Fibroblast of the conjunctiva (primary cell): ENCODE measurements around the gene UGT1A5.

Experiments
- DNase-seq: peaks from one replicate; pipeline ENCODE4 v3.0.0-alpha.2; 2010; ENCODE audit warnings: low read depth

UGT1A5 gene

DNA sequence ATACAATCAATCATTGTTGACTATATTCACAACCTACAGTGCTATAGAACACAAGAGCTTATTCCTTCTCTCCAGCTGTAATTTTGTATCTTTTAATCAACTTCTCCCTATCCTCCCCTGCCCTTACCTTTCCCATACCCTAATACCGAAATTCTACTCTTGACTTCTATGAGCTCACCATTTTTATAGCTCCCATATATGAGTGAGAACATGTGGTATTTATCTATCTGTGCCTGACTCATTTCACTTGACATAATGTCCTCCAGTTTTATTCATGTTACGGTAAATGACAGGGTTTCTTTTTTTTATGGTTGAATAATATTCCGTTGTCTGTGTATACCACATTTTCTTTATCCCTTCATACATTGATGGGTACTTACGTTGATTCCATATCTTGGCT, 68.1 kb downstream of the UGT1A5 start:
- DNase-seq: no peak

DNA sequence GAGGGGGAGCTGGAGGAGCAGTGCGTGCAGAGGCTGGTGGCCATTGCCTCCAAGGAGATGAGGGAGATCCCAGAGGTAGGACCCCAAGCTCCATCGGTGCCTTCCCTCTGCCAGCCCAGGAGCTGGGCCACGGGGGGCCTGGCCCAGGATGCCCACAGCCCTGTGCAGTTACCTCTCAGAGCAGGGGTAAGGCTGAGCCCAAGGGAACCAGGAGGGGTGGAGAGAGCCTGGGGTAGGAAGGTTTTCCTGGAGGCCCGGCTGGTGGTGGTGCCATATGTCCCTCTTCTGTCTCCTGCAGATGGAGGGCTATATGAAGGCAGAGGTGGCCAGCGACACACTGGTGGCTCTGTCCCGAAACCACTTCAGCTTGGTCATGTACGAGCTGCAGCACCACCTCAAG, 76.8 kb downstream of the UGT1A5 start:
- no peak for DNase-seq

DNA sequence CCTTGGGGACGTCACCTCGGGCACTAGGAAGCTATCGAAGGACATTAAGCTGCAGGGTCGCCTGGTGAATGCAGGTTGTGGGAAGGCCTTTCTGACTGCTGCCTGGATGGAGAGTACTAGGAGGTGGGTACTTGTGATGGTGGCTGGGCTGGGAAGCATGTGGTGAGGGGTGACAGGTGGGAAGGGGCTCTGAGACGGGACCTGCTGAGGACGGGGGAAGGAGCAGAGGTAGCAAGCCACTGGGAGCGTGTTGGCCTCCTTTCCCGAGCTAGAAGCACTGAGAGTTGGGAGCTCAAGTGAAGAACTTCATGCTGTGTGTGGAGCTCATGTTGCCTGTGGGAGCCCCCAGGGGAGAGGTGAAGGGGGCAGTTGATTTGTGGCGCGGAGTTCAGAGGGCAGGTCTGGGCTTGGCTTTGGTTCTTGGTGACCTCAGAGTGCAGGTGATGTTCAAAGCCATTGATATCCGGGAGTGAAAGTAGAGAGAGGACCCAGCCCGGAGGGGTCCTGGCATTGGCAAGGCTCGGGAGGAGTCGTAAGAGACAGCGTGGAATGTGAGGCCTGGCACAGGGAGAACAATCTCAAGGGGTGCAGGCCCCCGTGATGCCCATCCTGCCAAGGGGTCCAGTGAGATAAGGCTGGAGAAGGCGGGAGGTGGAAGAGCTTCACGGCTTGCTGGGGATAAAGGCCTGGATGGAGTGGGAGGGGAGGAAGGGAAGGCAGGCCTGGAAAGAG, 78.6 kb downstream of the UGT1A5 start:
- no peak for DNase-seq

GRCh38 chr2:233791883-233792329, 79.2 kb downstream of the UGT1A5 start:
- DNase-seq: no peak

- no peak for DNase-seq
These were observed 80.0 kb downstream of the UGT1A5 start for GRCh38 chr2:233792720-233793119.

DNA sequence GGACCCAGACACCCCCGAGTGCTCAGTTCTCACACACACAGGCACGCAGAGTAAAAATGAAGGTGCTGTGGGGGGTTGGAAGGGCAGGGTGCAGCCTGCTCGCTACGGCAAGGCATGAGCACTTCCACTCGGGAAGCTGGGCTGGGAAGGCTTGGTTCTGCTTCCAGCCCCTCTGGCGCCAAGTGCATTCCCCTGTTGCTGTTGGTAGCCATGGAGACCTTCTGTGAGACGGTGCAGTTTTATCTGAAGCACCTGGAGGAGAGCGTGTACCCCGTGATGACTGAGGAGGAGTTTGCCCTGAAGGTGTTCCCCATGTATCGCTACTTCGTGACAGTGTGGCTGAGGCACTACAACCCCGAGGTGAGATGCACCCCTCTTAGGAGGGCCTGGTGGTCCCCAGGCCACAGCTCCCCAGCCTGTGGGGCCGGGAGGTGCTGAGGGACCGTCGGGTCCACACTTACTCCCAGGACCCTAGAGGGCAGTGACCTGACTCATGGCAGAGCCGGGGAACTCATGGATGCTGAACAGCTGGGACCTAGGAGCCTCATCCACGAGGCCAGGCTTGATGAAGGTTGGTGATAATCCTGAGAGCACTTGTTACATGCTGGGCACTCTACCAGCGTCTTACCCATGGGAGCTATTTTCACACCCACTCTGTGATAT, 80.9 kb downstream of the UGT1A5 start:
- no peak for DNase-seq

DNA sequence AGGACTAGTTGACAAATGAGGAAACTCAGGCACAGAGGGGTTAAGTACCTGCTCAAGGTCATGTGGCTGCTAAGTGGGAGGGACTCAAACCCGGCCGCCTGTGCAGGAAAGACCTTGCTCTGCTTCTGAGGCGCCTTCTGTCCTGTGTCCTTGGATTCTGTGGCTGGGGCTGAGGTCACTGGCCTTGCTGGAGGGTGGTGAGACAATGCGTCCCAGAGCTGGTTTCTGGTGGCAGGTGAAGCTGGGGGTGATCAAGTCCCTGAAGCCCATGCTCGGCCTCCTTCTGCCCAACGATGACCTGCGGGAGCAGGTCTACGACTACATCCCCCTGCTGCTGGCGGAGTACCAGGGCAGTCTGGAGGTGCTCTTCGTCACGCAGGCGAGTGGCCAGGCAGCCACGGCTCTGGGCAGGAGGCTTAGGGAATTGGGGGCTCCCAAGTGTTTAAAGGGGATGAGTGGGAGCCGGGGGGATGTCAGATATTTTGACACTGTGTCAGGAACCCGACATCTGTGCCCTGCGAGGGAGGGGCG, 81.5 kb downstream of the UGT1A5 start:
- DNase-seq: no peak

GRCh38 chr2:233795735-233796171, 83.0 kb downstream of the UGT1A5 start:
- no peak for DNase-seq

GRCh38 chr2:233796254-233796653, 83.5 kb downstream of the UGT1A5 start:
- DNase-seq: no peak

DNA sequence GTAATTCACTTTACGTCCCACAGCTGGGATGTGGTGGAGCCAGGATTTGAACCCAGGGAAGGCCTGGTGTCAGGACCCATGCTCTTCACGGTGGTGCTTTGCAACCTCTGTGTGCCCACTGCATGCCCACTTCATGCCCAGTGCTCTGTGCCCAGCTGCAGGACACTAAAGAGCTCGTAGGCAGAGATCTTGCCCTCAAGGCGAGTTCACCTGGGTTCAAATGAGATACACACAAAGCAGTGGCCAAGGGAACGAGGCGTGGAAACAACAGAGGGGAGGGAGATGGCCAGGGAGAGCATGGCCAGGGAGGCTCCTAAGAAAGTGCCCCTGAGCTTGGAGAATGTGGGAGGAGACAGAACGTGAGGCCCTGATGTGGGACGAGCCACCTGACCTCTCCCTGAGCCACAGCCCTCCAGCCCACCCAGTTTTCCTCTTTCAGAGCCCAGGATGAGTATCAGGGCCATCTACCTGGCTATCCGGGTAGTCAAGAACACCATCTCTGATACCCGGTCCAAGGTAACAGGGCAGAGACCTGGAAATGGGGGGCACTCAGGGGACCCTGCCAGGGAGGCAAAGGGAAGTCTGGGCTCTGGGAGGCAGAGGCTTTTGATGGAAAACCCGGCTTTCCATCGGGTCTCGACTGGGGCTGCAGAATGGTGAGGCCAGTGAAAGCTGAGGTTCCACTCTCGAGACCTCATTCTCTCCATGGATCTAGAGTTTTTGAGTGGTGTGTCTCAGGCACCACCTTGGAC, 85.8 kb downstream of the UGT1A5 start:
- DNase-seq: no peak

DNA sequence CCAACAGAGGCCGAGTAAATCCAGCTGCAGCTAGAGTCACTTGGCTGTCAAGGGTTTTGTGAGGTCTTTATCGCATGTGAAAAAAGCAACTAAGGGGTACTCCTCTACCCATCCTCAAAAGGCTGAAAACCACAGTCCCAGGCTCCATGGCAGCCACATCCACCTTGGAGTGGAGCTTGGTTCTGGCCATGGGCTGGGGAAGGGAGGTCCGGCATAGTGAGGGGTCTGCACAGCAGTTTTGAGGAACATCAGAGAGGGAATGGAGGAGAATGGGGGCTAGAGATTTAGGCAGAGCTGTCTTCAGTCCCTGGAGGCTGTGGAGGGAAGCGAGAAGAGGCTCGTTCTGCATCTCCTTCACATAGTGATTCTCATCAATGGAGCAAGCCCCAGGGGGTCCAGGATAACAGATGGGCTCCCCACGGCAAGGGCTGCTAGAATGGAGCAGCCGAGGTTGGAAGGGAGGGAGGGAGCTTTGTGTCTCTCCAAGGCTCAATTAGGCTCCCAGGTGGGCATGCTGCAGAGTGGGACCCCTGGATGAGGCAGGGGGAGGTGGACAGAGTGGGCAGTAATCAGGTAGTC, 86.5 kb downstream of the UGT1A5 start:
- DNase-seq: no peak

- no peak for DNase-seq
These were observed 87.0 kb downstream of the UGT1A5 start for GRCh38 chr2:233799716-233800115.

DNA sequence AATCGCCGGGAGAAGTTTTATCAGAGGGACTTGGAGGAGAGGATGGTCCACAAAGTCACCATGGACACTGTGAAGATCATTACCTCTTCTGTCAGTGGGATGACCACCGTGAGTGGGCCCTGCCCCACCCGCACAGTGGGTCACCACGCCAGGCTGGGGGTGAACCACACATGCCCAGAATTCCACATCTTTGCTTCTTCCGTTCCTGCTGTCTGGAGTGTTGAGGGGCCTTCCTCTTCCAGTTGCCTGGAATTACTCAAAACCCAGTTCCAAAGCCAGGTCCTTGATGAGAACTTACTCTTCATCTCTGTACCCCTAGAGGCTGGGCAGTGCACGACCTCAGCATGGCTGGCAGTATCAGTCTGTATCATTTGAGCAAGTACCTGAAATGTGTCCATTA, 87.5 kb downstream of the UGT1A5 start:
- no peak for DNase-seq

GRCh38 chr2:233801357-233802131, 88.8 kb downstream of the UGT1A5 start:
- DNase-seq: no peak

DNA sequence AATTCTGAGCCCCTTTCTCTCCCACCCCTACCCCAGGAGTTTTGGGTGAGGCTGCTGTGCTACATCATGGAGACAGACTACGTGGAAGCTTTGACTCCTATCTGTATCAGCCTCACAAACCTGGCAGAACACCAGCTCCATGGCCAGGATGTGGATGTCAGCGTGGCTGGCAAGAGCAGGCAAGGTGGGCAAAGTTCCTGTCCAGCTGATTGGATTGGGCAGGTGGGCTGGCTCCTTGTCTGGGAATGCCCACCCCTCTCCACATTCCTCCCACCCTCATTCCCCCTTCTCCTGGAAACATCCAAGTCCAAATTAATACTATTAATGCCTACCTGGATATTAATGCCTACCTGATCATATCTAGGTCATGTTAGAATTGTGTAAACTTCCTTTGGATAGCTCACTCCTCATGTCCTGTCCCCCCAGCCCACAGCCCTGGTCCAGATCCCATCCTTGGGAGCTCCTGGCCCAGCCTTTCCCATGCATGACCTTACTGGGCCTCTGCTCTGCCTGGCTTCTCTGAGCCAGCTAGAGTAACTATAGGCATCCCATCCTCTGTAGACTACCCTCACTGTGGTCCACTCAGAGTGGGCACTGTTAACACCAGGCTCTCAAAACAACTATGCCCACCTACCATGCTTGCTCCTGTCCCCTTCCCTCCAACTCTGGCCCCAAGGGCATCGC, 89.6 kb downstream of the UGT1A5 start:
- DNase-seq: no peak

GRCh38 chr2:233803292-233803911, 90.7 kb downstream of the UGT1A5 start:
- no peak for DNase-seq

DNA sequence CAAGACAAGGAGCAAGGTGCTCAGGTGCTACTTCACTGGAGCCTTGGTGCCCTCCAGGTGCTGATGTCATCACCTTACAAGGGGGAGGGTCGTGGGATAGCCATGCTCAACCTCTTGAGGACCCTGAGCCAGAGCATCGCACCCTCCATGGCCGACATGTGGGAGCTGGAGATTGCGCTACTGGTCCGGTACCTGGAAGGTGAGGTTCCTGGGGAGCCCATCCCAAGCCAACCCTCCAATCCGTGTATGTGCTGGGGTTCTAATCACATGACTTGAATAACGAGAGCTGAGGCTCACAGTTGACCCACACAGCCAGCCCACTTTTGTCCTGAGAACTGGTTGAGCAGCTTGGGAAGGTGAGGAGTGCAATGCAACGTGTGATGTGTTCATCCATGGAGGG, 91.3 kb downstream of the UGT1A5 start:
- no peak for DNase-seq

DNA sequence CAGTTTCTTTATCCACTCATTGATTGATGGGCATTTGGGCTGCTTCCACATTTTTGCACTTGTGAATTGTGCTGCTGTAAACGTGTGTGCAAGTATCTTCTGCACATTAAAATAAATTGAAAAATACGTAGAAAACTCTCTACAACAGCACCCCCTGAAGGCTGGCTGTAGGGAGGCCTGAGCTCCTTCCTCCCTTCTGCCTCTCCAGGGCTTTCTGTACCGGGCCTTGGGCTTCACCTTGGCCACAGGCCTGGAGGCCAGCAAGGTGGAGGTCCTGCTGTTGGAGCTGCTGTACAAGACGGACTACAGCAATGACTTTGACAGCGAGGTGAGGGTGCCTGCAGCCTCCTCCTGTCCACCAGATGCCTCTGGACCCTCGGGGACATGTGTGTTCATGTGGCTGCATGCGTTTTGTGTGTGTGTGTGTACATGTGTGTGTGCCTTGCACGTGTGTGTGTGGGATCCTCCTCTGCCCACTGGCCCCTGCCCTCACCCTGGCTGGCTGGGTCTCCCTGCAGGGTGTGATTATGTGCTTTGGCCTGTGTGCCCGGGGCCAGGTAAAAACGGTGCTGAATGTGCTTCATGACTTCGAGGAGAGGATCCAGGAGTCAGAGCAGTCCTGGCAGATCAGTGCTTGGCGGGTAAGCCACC, 94.6 kb downstream of the UGT1A5 start:
- no peak for DNase-seq

GRCh38 chr2:233807966-233808935, 95.5 kb downstream of the UGT1A5 start:
- no peak for DNase-seq
